ENCODE results near the gene DDX5.
"Not testable (repeated sequence)": the region's sequence is repeated elsewhere in the genome, so short reads cannot be mapped to it uniquely, and the experiment has no call there.

The DDX5 gene

GRCh38 chr17:64496348-64496785, 9.7 kb downstream of the DDX5 start:
- ChIA-PET CTCF (interaction anchor here (0.8 to 1.5 kb wide), 5 partner anchors 10 to 76 kb away, joined by 3 to 6 read pairs (median 4); no protein-coding TSS in a partner anchor), POLR2A (interaction anchor here (0.6 to 5.2 kb wide), 7 partner anchors 10 to 166 kb away, joined by 3 to 146 read pairs (median 3); partner anchors contain the start of genes CEP95 and DDX5)
- Histone ChIP-seq H3K36me3 (ENCODE audit: control insufficient read depth in 2 of 2, insufficient read depth in 1 of 2, low read length in 2 of 2) (peaks cover 24 to 63% of the 10 kb centered on the region in 2 experiments), H3K9me3 (ENCODE audit: control insufficient read depth, insufficient read depth, low read depth, low read length) (no peaks in the 10 kb centered on the region), H3K4me3 (ENCODE audit: low read depth, low read length) (peak overlapping the region; percentile 75), H3K4me1 (ENCODE audit: control insufficient read depth, insufficient read depth, low read length) (no peaks in the 10 kb centered on the region), H3K27ac (ENCODE audit: extremely low read depth, low read depth, low read length) (peak overlapping the region; percentile 73)
- TF ChIP-seq SCRT2 (tag by site-specific recombination; IDR thresholded peaks at IDR 0.05) (0 out of 2 replicates have a peak, but pooled peaks have one; percentile 7), ZNF366 (tag by site-specific recombination; conservative IDR thresholded peaks at IDR 0.05) (no peak)

- not testable (repeated sequence) for H3K27ac ChIP-seq (ENCODE audit: extremely low read depth, low read depth, low read length); H3K4me3 ChIP-seq (ENCODE audit: low read depth, low read length); H3K9me3 ChIP-seq (ENCODE audit: control insufficient read depth, insufficient read depth, low read depth, low read length); H3K4me1 ChIP-seq (ENCODE audit: control insufficient read depth, insufficient read depth, low read length)
- peaks cover 30 to 63% of the 10 kb centered on the region in 2 experiments for H3K36me3 ChIP-seq (ENCODE audit: control insufficient read depth in 2 of 2, insufficient read depth in 1 of 2, low read length in 2 of 2)
- ChIA-PET CTCF (interaction anchor here (0.8 to 1.1 kb wide), 2 partner anchors 9 to 76 kb away, joined by 3 to 5 read pairs; no protein-coding TSS in a partner anchor), POLR2A (interaction anchor here (5.2 kb wide), 1 partner anchor 11 kb away, joined by 146 read pairs; the partner anchor contains the start of genes CEP95 and DDX5)
Observed at GRCh38 chr17:64495300-64495699, 10.8 kb downstream of the DDX5 start.

- Histone ChIP-seq H3K9me3 (ENCODE audit: control insufficient read depth, insufficient read depth, low read depth, low read length) (no peaks in the 10 kb centered on the region), H3K27ac (ENCODE audit: extremely low read depth, low read depth, low read length) (no peak overlapping the region), H3K36me3 (ENCODE audit: control insufficient read depth in 2 of 2, insufficient read depth in 1 of 2, low read length in 2 of 2) (peaks cover 41 to 63% of the 10 kb centered on the region in 2 experiments), H3K4me3 (ENCODE audit: low read depth, low read length) (no peak overlapping the region), H3K4me1 (ENCODE audit: control insufficient read depth, insufficient read depth, low read length) (no peaks in the 10 kb centered on the region)
- POLR2A ChIA-PET = interaction anchor here (5.2 kb wide), 1 partner anchor 12 kb away, joined by 146 read pairs; the partner anchor contains the start of genes CEP95 and DDX5
- TF ChIP-seq HOXA7 (CRISPR knock-in tag; IDR thresholded peaks at IDR 0.05; ENCODE audit: borderline replicate concordance) (no peak), ZNF19 (tag by site-specific recombination; IDR thresholded peaks at IDR 0.05; ENCODE audit: low read depth) (no peak), TRIM28 (IDR thresholded peaks at IDR 0.05; ENCODE audit: borderline replicate concordance, low read length) (no peak), ZNF157 (tag by site-specific recombination; IDR thresholded peaks at IDR 0.05) (no peak), KLF1 (tag by site-specific recombination; IDR thresholded peaks at IDR 0.05) (no peak), ZNF175 (tag by site-specific recombination; IDR thresholded peaks at IDR 0.05) (no peak), ZBTB1 (tag by site-specific recombination; IDR thresholded peaks at IDR 0.05) (no peak), ZNF302 (tag by site-specific recombination; IDR thresholded peaks at IDR 0.05; ENCODE audit: low read depth) (no peak), ZNF658 (tag by site-specific recombination; IDR thresholded peaks at IDR 0.05) (no peak), ZNF311 (tag by site-specific recombination; IDR thresholded peaks at IDR 0.05; ENCODE audit: borderline replicate concordance) (no peak), ZNF670 (tag by site-specific recombination; IDR thresholded peaks at IDR 0.05; ENCODE audit: low read depth) (no peak), ZNF76 (tag by site-specific recombination; IDR thresholded peaks at IDR 0.05; ENCODE audit: borderline replicate concordance, low read depth) (no peak), ZNF423 (tag by site-specific recombination; IDR thresholded peaks at IDR 0.05) (no peak)
- TF ChIP-seq, protein P1, sequence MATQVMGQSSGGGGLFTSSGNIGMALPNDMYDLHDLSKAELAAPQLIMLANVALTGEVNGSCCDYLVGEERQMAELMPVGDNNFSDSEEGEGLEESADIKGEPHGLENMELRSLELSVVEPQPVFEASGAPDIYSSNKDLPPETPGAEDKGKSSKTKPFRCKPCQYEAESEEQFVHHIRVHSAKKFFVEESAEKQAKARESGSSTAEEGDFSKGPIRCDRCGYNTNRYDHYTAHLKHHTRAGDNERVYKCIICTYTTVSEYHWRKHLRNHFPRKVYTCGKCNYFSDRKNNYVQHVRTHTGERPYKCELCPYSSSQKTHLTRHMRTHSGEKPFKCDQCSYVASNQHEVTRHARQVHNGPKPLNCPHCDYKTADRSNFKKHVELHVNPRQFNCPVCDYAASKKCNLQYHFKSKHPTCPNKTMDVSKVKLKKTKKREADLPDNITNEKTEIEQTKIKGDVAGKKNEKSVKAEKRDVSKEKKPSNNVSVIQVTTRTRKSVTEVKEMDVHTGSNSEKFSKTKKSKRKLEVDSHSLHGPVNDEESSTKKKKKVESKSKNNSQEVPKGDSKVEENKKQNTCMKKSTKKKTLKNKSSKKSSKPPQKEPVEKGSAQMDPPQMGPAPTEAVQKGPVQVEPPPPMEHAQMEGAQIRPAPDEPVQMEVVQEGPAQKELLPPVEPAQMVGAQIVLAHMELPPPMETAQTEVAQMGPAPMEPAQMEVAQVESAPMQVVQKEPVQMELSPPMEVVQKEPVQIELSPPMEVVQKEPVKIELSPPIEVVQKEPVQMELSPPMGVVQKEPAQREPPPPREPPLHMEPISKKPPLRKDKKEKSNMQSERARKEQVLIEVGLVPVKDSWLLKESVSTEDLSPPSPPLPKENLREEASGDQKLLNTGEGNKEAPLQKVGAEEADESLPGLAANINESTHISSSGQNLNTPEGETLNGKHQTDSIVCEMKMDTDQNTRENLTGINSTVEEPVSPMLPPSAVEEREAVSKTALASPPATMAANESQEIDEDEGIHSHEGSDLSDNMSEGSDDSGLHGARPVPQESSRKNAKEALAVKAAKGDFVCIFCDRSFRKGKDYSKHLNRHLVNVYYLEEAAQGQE (tag by site-specific recombination; IDR thresholded peaks at IDR 0.05) = no peak
- TF ChIP-seq, protein P2, sequence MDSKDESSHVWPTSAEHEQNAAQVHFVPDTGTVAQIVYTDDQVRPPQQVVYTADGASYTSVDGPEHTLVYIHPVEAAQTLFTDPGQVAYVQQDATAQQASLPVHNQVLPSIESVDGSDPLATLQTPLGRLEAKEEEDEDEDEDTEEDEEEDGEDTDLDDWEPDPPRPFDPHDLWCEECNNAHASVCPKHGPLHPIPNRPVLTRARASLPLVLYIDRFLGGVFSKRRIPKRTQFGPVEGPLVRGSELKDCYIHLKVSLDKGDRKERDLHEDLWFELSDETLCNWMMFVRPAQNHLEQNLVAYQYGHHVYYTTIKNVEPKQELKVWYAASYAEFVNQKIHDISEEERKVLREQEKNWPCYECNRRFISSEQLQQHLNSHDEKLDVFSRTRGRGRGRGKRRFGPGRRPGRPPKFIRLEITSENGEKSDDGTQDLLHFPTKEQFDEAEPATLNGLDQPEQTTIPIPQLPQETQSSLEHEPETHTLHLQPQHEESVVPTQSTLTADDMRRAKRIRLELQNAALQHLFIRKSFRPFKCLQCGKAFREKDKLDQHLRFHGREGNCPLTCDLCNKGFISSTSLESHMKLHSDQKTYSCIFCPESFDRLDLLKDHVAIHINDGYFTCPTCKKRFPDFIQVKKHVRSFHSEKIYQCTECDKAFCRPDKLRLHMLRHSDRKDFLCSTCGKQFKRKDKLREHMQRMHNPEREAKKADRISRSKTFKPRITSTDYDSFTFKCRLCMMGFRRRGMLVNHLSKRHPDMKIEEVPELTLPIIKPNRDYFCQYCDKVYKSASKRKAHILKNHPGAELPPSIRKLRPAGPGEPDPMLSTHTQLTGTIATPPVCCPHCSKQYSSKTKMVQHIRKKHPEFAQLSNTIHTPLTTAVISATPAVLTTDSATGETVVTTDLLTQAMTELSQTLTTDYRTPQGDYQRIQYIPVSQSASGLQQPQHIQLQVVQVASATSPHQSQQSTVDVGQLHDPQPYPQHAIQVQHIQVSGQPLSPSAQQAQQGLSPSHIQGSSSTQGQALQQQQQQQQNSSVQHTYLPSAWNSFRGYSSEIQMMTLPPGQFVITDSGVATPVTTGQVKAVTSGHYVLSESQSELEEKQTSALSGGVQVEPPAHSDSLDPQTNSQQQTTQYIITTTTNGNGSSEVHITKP (tag by site-specific recombination; IDR thresholded peaks at IDR 0.05) = no peak
- CTCF ChIA-PET = interaction anchor here (0.6 kb wide), 1 partner anchor 16 kb away, joined by 3 read pairs; no protein-coding TSS in a partner anchor
Observed at GRCh38 chr17:64494121-64494520, 12.0 kb downstream of the DDX5 start.
